Retinal pigment epithelial cell (primary cell): ENCODE results near the gene DLX4.

Source experiments
- DNase-seq: peaks from one replicate; pipeline ENCODE4 v3.0.0-alpha.2; 2010; ENCODE audit warnings: low read depth
- H3K4me3 ChIP-seq: 2 replicates; pipeline ENCODE4 v1.5.1; 2011; ENCODE audit warnings: mild to moderate bottlenecking, low read length, control low read depth, moderate library complexity
- CTCF ChIP-seq: conservative IDR thresholded peaks from 2 replicates; pipeline ENCODE4 v1.5.1; 2011; ENCODE audit warnings: low read depth, low read length, control low read depth, inconsistent platforms

The DLX4 gene

GRCh38 chr17:49987290-49987585 is 18.2 kb downstream of the DLX4 start:
- H3K4me3 ChIP-seq = no peak overlapping the region
- no peak for TF ChIP-seq CTCF
- DNase-seq = no peak

DNA sequence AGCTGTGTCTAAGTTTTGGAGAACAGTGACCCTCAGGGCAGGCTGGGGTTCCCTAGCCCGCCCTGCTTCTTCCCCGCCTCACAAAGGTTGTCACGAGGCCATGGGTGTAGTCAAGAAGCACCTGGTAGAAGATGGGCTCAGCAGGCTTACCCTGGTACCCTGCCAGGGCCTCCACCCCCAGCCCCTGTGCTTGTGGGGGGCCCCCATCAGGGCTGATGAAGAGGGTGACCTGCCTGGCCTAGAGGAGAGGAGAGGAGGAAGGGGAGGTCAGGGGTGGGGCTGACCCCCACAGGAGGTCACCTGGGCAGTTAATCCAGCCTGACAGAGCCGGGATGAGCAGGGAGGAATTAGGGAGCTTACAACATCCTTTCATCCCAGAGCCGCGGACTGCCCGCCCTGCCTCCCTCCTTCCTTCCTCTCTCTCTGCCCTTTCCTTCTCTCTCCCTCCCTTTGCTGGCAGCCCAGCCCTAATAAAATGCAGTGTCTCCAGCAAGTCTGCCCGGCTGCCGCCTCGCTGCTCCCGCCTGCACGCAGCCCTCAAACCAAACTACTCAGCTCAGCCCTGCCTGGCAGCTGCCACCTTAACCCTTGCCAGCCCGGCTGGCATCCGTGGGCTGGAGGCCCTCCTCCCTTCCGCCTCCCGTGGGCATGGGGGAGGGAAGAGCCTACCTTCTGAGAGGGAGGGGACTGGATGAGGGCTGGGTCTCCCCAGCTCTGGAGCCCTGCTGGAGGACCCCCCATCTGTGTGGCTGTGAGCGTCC is 18.9 kb downstream of the DLX4 start:
- H3K4me3 ChIP-seq = no peak overlapping the region
- TF ChIP-seq CTCF = no peak
- no peak for DNase-seq

- no peak for DNase-seq
- H3K4me3 ChIP-seq = no peak overlapping the region
- TF ChIP-seq CTCF = no peak
These were observed 20.5 kb downstream of the DLX4 start for GRCh38 chr17:49989518-49989880.

DNA sequence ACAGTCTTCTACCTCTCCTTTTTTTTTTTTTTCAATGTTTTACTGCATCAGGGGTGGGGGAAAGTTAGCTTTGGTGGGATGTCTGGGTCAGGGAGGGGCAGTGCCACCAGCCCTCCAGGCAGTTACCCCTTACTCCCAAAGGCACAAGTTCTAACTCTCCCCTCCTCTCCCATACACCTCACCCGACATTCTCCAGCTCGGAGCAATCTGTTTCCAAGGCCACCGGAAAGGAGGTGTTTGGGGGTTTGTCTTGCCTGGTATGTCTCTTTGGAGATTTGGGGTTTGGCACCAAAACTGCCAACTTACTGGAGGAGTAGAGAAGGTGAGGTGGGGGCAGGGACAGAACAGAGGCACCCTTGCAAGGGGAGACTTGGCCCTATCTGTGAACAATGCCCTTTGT is 21.3 kb downstream of the DLX4 start:
- H3K4me3 ChIP-seq = no peak overlapping the region
- no peak for DNase-seq
- no peak for TF ChIP-seq CTCF

- no peak overlapping the region for H3K4me3 ChIP-seq
- TF ChIP-seq CTCF = no peak
- no peak for DNase-seq
These were observed 21.9 kb downstream of the DLX4 start for GRCh38 chr17:49990921-49991320.

DNA sequence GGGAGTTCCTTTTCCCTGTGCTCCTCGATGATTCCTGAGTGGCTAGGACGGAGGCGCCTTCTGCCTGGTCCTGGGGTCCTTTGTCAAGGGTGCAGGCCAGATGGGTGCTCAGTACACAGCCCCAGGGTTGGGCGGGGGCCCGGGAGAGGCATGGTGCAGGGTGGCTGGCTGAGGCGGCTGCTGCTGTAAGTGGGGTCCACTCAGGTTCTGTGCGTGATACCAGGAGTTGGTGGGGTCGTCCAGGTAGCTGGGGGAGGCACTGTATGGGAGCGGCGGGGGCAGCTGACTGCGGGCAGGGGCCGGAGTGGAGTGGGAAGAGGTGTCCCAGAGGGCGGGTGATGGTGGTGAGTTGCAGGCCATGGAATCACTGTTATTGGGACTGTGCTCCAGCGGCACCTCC is 22.4 kb downstream of the DLX4 start:
- no peak for TF ChIP-seq CTCF
- H3K4me3 ChIP-seq = no peak overlapping the region
- DNase-seq = no peak

- no peak overlapping the region for H3K4me3 ChIP-seq
- TF ChIP-seq CTCF = no peak
- DNase-seq = no peak
These were observed 23.4 kb downstream of the DLX4 start for GRCh38 chr17:49992191-49992932.
